Type B pancreatic cell (in vitro differentiated cells): ENCODE data around the gene CARD14. TPM values are rescaled to one million over a fixed set of nuclear protein-coding genes. Genes with fewer than 3 reads are reported as not detected.

Source experiments
- DNase-seq: peaks from one replicate; pipeline ENCODE4 v3.0.0; 2021; ENCODE audit warnings: mixed read lengths; ENCODE audit not compliant: unreplicated experiment; ENCODE audit errors: extremely low spot score
- H3K27ac Mint-ChIP-seq: 2 replicates; pipeline ENCODE4 v1.8.0; 2021; ENCODE audit warnings: mild to moderate bottlenecking, mixed read lengths
- H3K27me3 Mint-ChIP-seq: 2 replicates; pipeline ENCODE4 v1.8.0; 2021; ENCODE audit warnings: mixed read lengths
- H3K36me3 Mint-ChIP-seq: 2 replicates; pipeline ENCODE4 v1.8.0; 2021; ENCODE audit warnings: mixed read lengths
- H3K4me1 Mint-ChIP-seq: one replicate; pipeline ENCODE4 v1.8.0; 2021; ENCODE audit warnings: mixed read lengths; ENCODE audit not compliant: unreplicated experiment
- H3K4me3 Mint-ChIP-seq: 2 replicates; pipeline ENCODE4 v1.8.0; 2021; ENCODE audit warnings: mild to moderate bottlenecking, mixed read lengths
- H3K9me3 Mint-ChIP-seq: 2 replicates; pipeline ENCODE4 v1.8.0; 2021; ENCODE audit warnings: mixed read lengths
- total RNA-seq: library from RNA; stranded (reverse); gene quantifications from 2 replicates; pipeline ENCODE4 v1.2.1, GENCODE V29; 2021; ENCODE audit warnings: low replicate concordance
- TF ChIP-seq, protein P1 (sequence below): fragments of 200-600 bp; sonication (generic); conservative IDR thresholded peaks from 2 replicates; pipeline ENCODE4 v1.5.0; 2021; ENCODE audit warnings: antibody characterized with exemption, mild to moderate bottlenecking

CARD14 gene
- total RNA-seq, 1 donor from 2014 or later, result 1.9 TPM

GRCh38 chr17:80133626-80133970 lies 36.2 kb upstream of the CARD14 start:
- Mint-ChIP-seq H3K27ac (no peak overlapping the region), H3K9me3 (no peaks in the 10 kb centered on the region), H3K4me3 (no peak overlapping the region), H3K36me3 (peaks cover 19% of the 10 kb centered on the region), H3K27me3 (no peaks in the 10 kb centered on the region), H3K4me1 (no peaks in the 10 kb centered on the region)
- TF ChIP-seq, protein P1, sequence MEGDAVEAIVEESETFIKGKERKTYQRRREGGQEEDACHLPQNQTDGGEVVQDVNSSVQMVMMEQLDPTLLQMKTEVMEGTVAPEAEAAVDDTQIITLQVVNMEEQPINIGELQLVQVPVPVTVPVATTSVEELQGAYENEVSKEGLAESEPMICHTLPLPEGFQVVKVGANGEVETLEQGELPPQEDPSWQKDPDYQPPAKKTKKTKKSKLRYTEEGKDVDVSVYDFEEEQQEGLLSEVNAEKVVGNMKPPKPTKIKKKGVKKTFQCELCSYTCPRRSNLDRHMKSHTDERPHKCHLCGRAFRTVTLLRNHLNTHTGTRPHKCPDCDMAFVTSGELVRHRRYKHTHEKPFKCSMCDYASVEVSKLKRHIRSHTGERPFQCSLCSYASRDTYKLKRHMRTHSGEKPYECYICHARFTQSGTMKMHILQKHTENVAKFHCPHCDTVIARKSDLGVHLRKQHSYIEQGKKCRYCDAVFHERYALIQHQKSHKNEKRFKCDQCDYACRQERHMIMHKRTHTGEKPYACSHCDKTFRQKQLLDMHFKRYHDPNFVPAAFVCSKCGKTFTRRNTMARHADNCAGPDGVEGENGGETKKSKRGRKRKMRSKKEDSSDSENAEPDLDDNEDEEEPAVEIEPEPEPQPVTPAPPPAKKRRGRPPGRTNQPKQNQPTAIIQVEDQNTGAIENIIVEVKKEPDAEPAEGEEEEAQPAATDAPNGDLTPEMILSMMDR, result no peak
- DNase-seq, result no peak

- no peak overlapping the region for H3K27ac Mint-ChIP-seq
- no peaks in the 10 kb centered on the region for H3K9me3 Mint-ChIP-seq
- DNase-seq, result no peak
- peaks cover 33% of the 10 kb centered on the region for H3K36me3 Mint-ChIP-seq
- no peak overlapping the region for H3K4me3 Mint-ChIP-seq
- TF ChIP-seq, protein P1, result no peak
- no peaks in the 10 kb centered on the region for H3K27me3 Mint-ChIP-seq
- no peaks in the 10 kb centered on the region for H3K4me1 Mint-ChIP-seq
Measured at GRCh38 chr17:80137131-80137530, 32.7 kb upstream of the CARD14 start.

- Mint-ChIP-seq H3K27ac (no peak overlapping the region), H3K4me3 (no peak overlapping the region), H3K9me3 (no peaks in the 10 kb centered on the region), H3K4me1 (no peaks in the 10 kb centered on the region), H3K27me3 (no peaks in the 10 kb centered on the region), H3K36me3 (peaks cover 27% of the 10 kb centered on the region)
- TF ChIP-seq, protein P1, result no peak
- DNase-seq, result no peak
Measured at GRCh38 chr17:80138856-80139426, 30.9 kb upstream of the CARD14 start.

GRCh38 chr17:80141463-80142165 lies 28.2 kb upstream of the CARD14 start:
- no peak overlapping the region for H3K4me3 Mint-ChIP-seq
- no peaks in the 10 kb centered on the region for H3K9me3 Mint-ChIP-seq
- no peaks in the 10 kb centered on the region for H3K27me3 Mint-ChIP-seq

GRCh38 chr17:80142929-80143328 lies 26.9 kb upstream of the CARD14 start:
- no peaks in the 10 kb centered on the region for H3K9me3 Mint-ChIP-seq
- H3K27ac Mint-ChIP-seq, result no peak overlapping the region
- H3K36me3 Mint-ChIP-seq, result peaks cover 29% of the 10 kb centered on the region
- no peak for DNase-seq
- H3K4me1 Mint-ChIP-seq, result peaks cover 25% of the 10 kb centered on the region
- no peaks in the 10 kb centered on the region for H3K27me3 Mint-ChIP-seq
- H3K4me3 Mint-ChIP-seq, result no peak overlapping the region
- TF ChIP-seq, protein P1, result no peak

More at GRCh38 chr17:80141463-80142165, 28.2 kb upstream of the CARD14 start:
- H3K27ac Mint-ChIP-seq, result no peak overlapping the region
- peaks cover 30% of the 10 kb centered on the region for H3K36me3 Mint-ChIP-seq
- TF ChIP-seq, protein P1, result no peak
- peaks cover 18% of the 10 kb centered on the region for H3K4me1 Mint-ChIP-seq
- DNase-seq, result no peak
